HG03175 (cell line): ENCODE results near the gene MDN1.
A peak's percentile ranks its signal among the peaks of the same experiment; 100 is the strongest.

Experiments used
- ATAC-seq: cut with Tn5 transposase; IDR thresholded peaks from one replicate; pipeline ENCODE4 v1.9.1; 2021; ENCODE audit warnings: mild to moderate bottlenecking, moderate library complexity; ENCODE audit not compliant: unreplicated experiment

The MDN1 gene

DNA sequence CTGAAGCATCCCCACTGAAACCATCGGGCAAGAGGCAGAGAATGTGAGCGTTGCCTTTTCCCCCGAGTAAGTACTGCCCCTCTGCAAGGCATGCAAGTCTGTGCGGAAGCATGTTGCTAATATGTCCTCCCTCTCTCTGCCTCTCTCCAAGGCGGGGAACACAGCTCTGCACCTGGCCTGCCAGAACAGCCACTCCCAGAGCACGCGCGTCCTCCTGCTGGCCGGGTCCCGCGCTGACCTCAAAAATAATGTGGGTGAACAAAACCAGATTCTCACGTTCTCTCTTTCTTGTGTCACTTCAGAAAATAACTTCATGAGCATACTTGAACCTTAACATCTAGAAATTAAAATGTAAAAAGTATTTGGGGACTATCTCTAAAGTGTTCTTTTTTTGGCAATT, 207.5 kb downstream of the MDN1 start:
- no peak for ATAC-seq

DNA sequence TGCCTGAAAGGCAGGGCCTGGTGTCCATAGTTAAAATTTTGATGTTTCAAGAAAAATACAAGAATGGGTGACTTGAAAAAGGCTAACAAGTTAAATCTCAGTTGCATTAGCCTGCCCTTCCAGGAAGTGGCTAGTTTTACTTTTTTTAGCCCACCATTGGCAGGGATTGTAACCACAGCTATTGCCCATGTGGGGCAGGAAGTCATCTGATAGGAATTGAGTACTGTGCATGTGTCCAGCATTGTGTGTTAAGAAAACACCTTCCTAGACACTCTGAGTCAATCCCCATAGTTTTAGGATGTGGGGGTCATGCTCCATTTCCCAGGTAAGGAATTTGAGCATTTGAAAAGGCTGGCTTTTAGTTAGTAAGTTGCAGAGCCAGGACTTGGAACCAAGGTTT, 207.9 kb downstream of the MDN1 start:
- ATAC-seq = no peak

DNA sequence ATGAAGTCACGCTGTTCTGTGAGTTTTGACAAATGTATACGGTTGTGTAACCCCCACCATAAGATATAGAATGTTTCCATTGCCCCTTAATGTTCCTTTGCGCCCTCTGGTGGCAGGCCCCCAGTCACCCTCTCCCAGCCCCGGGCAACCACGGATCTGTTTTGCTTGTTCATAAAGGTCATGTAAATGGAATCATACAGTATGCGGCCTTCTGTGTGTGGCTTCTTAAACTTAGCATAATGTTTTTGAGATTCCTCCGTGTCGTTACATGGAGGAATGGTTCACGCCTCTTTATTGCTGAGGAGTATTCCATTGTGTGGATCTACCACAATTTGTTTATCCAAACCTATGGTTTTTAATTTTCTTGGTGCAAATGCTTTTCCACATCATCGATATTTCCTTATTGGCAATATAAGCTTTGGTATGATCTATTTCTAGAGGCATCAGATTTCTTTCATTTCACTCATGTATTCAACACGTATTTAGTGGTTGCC, 209.4 kb downstream of the MDN1 start:
- peak; percentile 59 for ATAC-seq

DNA sequence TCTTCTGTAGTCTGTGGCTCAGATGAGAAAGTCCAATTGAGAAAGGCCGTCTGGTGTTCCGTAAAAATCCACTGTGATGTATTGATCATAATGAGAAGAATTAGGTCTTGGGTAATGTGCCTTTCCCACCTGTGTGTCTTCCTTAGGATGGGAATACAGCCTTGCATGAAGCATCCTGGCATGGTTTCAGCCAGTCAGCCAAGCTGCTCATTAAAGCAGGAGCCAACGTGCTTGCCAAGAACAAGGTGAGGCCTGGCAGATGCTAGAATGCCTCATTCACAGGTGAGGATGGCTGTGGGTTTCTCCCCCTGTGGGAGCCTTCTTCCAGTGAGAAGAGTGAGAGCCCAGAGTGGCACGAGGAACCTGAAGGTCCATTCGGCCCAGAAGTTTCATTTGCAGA, 213.7 kb downstream of the MDN1 start:
- ATAC-seq = no peak

DNA sequence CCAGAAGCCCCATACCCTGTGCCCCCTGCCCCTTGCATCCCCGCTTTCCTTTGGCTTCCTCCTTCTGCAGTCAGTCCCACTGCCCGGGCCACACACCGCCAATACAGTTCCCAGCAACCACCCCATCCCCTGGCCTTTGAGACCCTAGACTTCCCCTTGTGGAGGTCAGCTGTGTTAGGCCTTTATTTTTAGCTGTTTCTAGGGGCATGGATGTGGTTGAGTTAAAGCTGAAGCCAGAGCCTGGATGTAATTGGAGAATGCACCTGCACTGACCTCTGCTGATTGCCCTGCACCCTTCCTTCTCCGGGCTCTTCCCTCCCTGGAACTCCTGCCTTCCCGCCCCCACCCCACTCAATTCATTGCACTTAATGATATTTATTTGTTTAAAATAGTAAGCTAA, 214.9 kb downstream of the MDN1 start:
- ATAC-seq = no peak

DNA sequence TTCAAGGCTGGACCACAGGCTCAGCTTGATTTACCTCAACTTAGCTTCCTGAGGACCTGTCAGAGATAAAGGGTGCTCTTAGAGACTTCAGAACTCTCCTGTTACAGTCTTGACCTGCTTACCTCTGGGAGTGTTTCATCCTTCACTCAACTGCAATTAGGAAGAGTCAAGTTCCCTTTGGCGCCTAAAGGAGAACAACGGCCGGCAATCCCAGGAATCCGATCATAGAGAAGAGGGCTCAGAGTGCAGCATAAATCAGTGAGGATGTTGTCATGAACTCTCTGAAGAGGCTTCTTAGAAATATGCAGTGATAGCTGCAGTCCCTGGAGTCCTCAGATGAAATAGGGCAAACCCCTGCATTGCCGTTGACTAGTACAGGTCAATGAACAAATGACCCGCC, 217.4 kb downstream of the MDN1 start:
- no peak for ATAC-seq

DNA sequence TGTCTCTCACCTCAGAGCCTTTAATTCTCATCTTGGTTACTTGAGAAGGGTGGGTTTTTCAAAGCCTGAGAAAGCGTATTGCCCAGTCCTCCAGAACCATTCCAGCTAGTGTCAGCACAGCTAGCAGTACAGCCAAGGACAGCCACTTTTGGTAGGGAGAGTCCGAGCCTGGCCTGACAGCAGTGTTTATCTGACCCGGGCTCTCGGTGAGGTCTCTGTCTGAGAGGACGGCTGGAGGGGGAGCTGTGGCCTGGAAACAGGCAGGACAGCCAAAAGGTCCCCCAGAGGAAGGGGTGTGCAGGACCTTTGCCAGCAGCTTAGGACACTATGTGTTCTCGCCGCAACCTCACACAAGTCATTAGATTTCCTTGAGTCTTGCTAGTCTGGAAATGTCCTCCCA, 219.9 kb downstream of the MDN1 start:
- ATAC-seq = no peak

DNA sequence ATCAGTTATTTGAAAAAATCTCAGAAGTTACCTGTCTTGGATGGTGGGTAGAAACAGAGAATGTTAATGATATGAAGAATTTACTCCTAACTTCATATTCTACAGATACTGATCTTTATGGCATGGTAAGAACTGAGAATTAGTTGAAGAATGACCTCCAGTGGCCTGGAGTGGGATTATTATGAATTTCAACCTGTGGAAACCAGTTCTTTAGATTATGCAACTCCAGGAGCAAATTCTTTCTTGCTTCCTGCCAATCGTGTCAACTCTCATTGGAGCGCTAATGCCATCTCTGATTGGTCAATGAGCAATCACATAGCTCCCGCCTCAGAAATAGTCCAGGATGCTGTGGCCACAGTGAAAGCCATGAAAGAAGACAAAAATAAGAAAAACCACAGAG, 221.6 kb downstream of the MDN1 start:
- no peak for ATAC-seq

DNA sequence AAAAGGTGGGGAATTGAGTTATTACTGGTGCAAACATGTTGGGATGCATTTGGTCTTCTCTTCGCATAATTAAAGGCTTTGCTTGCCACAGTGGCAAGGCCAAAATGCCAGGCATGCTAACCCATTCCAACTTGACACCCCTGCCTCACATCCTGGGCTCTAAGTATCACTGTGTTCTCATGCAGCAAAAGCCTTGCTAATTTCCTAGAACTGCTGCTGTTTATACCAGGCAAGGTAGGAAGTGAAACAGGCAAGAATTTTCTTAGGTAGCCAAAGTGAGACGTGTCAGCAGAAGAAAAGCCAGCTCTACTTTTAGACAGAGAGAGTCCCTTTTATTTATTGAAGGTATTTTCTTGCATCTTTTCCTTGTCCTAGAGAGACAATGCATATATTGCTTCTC, 222.2 kb downstream of the MDN1 start:
- ATAC-seq = no peak

DNA sequence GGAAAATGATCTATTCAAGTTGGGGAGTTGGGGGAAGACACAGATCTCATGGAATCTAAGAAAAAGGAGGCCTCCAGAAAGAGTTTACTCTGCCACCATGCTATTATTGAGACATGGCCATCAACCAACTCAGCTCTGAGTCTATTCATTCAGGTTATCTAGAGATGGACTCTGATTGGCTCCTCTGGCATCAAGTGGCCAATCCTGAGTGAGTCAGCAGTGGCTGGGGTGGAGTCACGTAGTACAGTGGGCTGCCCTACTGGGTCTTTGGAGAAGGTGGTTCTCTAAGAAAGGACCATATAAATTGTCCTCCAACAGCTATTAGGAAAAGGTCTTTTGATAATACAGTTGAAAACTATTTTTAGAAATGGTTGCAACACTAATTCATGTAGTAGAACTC, 223.1 kb downstream of the MDN1 start:
- ATAC-seq = no peak

DNA sequence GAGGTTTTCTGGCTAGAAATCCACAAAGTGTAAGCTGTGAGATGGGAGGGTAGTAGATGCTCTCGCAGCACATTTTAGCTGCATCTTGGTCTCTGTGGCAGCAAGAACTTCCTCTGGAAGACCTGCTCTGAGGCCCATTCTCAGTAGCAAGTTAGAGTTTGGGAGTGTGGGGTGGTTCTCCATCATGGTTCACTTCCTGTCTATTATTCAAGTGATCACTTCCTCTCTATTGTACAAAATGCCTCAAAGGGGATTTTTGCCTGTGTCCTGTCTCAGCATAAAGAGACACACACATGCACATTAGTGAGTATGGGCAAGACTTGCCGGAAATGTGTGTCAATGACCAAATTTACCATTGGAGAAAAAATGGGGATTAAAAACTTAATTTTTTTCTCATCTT, 223.5 kb downstream of the MDN1 start:
- ATAC-seq = peak; percentile 89
